Subcutaneous adipose tissue (tissue), 4 donors: ENCODE data around the gene KCNK6. TPM values are rescaled to one million over a fixed set of nuclear protein-coding genes. Genes with fewer than 3 reads are reported as not detected.

Source experiments
- CTCF ChIP-seq: fragments of 450-650 bp; IDR thresholded peaks from one replicate; pipeline ENCODE4 v1.5.1; 2016; ENCODE audit warnings: low read depth, mild to moderate bottlenecking, control low read depth, antibody characterized with exemption, moderate library complexity
- total RNA-seq, 4 donors: library from RNA; depleted of rRNA; stranded (reverse); fragments of >200 nt; gene quantifications; one replicate each; pipeline ENCODE4 v1.1.0, GENCODE V29; 2016

The KCNK6 gene
- total RNA-seq, 4 donors from 2014 or later: 2.1 to 3.4 (median 3.1) TPM

- no peak for TF ChIP-seq CTCF
Measured at GRCh38 chr19:38358071-38358470, 38.4 kb downstream of the KCNK6 start.

DNA sequence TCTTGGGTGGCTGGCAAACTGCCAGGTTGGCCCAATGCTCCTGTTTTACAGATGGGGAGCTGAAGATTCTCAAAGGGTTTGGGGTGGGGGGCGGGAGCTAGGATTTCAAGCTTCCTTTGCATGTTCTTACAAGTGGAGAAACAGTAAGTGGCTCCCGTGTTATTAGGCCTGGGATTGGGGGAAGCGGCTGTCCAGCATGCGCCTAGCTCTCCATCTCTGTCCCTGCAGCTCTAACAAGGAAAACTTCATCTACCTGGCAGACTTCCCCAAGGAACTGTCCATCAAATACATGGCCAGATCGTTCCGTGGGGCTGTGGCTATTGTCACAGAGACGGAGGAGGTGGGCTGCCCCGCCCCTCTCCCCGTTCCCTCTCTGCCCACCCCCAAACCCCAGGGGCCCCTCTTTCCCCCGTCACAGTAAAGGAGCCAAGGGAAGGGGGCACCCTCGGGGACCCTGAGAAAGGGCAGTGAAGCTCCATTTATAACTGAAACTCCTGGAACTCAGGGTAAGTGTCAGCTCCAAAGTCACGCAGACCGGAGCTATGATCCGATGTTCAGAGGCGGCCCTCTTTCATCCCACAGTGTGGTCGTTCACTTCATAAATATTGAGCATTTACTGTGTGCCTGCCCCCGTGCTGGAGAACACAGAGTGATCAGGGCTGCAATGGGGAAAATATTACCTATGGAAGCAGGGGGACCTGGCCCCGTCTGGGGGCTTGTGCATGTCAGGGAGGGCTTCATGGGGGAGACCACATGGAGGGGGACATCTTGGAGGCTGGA is 39.8 kb downstream of the KCNK6 start:
- no peak for TF ChIP-seq CTCF

- TF ChIP-seq CTCF: no peak
Measured at GRCh38 chr19:38360351-38360750, 40.7 kb downstream of the KCNK6 start.

- no peak for TF ChIP-seq CTCF
Measured at GRCh38 chr19:38360839-38361631, 41.4 kb downstream of the KCNK6 start.

- TF ChIP-seq CTCF: no peak
Measured at GRCh38 chr19:38361633-38362075, 42.0 kb downstream of the KCNK6 start.

- no peak for TF ChIP-seq CTCF
Measured at GRCh38 chr19:38362076-38362945, 42.7 kb downstream of the KCNK6 start.
